Measurements from ENCODE around the gene C1QB. TPM values are rescaled to one million over a fixed set of nuclear protein-coding genes. Genes with fewer than 3 reads are reported as not detected.

Gene C1QB
- total and polyA plus RNA-seq, 11 donors, result 16.6 to 667 (median 77.4) TPM

DNA sequence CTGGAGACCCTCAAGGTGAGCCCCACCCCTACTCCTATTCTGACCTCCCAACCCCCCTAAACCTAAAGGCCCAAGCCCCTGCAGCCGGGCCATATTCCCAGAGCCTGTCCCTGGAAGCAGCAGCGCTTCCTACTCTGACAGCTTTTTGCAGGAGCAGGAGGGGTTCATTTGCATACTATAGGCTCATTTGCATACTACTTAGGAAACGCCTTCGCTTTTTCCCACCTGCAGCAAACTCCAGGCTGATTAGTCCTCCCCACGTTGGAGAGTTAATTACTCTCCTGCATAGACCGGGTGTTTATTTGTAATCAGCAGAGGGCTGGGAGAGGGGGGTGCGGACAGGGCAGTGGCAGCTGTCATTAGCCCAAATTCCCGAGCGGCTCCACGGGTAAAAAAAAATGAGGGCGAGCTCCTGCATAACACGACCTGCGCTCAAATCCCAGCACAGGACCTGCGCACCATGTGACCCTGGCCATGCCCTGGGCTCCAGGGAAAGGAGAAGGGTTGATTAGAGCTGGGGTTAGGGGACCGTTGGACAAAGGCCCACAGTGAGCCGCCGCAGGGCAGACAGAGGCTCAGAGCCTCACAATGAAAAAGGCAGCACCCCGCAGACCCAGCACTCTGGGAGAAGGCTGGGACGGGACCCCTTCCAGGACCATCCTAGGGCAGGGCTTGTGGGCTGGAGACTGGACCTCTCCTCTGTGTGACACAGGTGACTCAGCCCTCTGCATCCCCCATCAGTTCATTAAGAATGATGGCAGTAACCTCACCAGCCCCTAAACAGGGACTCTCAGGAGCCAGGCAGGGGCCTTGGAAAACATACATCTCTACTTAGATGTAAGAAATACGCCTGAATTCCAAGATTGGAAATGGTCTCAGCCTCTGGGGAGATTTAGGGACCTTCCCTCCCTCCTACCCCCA is 26.5 kb upstream of the C1QB start:
- DNase-seq, result no peak
- intact Hi-C loops (cut with DNase I), result no loop called here
- no peaks in the 10 kb centered on the region for H3K4me1 ChIP-seq
- no peak for ATAC-seq
- H3K9me3 ChIP-seq, result no peaks in the 10 kb centered on the region
- H3K4me3 ChIP-seq, result no peak overlapping the region
- 16 to 20% (median 19%) methylated on average over 8 to 20 of the region's 20 CpGs for WGBS, 4 donors
- no peak for TF ChIP-seq POLR2A (IDR thresholded peaks at IDR 0.05)
- TF ChIP-seq, protein P1, sequence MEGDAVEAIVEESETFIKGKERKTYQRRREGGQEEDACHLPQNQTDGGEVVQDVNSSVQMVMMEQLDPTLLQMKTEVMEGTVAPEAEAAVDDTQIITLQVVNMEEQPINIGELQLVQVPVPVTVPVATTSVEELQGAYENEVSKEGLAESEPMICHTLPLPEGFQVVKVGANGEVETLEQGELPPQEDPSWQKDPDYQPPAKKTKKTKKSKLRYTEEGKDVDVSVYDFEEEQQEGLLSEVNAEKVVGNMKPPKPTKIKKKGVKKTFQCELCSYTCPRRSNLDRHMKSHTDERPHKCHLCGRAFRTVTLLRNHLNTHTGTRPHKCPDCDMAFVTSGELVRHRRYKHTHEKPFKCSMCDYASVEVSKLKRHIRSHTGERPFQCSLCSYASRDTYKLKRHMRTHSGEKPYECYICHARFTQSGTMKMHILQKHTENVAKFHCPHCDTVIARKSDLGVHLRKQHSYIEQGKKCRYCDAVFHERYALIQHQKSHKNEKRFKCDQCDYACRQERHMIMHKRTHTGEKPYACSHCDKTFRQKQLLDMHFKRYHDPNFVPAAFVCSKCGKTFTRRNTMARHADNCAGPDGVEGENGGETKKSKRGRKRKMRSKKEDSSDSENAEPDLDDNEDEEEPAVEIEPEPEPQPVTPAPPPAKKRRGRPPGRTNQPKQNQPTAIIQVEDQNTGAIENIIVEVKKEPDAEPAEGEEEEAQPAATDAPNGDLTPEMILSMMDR (IDR thresholded peaks at IDR 0.05), result no peak
- H3K36me3 ChIP-seq, result no peaks in the 10 kb centered on the region
- no peak overlapping the region for H3K27ac ChIP-seq
- peaks cover 0 to 79% (median 28%) of the 10 kb centered on the region in 9 donors for H3K27me3 ChIP-seq

DNA sequence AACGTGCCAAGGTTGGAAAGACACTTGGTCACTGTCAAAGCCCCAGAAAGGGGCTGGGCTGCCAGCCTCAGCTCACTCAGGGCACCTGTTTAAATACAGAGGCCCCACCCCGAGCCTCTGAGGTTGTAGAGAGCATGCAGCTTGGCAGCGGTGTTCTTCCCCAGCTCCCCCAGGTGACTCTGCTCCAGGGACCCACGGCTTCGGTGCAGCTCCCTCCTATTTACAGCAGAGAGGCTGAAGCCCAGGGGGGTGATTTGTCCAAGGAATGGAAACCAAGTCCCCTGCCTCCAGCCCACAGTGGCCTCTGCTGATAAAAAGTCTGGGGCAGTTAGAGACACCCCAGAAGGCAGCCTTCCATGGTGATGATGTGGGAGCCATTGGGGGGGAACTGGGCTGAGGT is 25.7 kb upstream of the C1QB start:
- Histone ChIP-seq H3K27ac (no peak overlapping the region), H3K4me1 (no peaks in the 10 kb centered on the region), H3K27me3 (peaks cover 0 to 73% (median 28%) of the 10 kb centered on the region in 9 donors), H3K36me3 (no peaks in the 10 kb centered on the region), H3K4me3 (no peak overlapping the region), H3K9me3 (no peaks in the 10 kb centered on the region)
- 46 to 62% (median 53%) methylated on average over 4 to 5 of the region's 5 CpGs for WGBS, 4 donors
- no peak for TF ChIP-seq POLR2A (IDR thresholded peaks at IDR 0.05)
- TF ChIP-seq, protein P1 (IDR thresholded peaks at IDR 0.05), result no peak
- intact Hi-C loops (cut with DNase I), result no loop called here
- no peak for DNase-seq
- ATAC-seq, result no peak

DNA sequence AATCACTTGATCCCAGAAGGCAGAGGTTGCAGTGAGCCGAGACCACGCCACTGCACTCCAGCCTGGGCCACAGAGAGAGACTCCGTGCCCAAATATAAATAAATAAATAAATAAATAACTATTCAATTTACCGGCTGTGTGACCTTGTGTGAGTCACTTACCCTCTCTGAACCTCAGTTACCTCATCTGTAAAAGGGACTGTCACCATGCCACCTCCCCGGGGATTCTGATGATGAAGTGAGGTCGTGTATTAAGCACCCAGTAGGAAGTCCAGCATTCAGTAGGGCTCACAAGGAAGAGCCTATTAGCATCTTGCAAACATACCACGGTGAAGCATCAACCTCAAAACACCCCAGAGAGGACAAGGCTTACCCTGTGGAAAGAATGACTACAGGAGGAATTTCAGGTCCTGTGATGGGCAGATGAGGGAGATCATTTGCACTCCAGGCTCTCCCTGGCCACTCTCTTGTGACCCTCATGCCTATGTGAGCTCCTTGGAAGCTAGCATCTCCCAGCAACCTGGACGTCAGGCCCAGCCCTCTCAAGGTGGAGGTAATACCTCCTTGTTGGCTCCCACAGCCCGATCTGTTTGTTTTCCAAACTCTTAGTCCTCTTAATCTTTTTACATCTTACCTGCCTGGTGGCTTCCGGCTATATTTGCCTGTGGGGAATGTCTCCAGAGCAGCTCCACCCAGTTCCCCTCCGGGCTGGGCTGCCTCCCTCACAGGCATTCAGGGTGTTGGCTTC is 24.2 kb upstream of the C1QB start:
- no peaks in the 10 kb centered on the region for H3K4me1 ChIP-seq
- DNase-seq, result no peak
- intact Hi-C loops (cut with DNase I), result no loop called here
- H3K36me3 ChIP-seq, result no peaks in the 10 kb centered on the region
- no peak overlapping the region for H3K4me3 ChIP-seq
- WGBS, 4 donors, result 36 to 47% (median 45%) methylated on average over 11 of the region's 11 CpGs
- peaks cover 0 to 69% (median 17%) of the 10 kb centered on the region in 9 donors for H3K27me3 ChIP-seq
- H3K9me3 ChIP-seq, result no peaks in the 10 kb centered on the region
- TF ChIP-seq, protein P1 (IDR thresholded peaks at IDR 0.05), result no peak
- TF ChIP-seq POLR2A (IDR thresholded peaks at IDR 0.05), result no peak
- ATAC-seq, result no peak
- H3K27ac ChIP-seq, result no peak overlapping the region

DNA sequence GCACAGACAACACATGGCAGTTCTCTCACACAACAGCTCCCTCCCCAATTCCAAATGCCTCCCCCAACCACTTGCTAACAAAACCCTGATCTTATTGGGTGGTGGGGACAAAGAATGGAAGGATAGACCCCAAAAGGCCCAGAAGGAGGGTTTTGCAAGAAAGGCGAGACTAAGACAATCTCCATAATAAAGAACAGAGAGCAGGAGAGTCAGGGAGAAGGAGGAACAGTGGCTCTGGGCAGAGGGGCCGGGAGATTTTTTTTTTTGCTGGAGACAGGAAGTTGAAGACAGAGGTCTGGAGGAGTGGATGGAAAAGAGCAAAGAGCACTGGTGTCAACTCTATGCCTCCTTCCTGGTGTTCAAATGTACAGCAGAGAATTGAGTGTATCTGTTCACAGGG is 23.1 kb upstream of the C1QB start:
- Histone ChIP-seq H3K27ac (no peak overlapping the region), H3K4me1 (no peaks in the 10 kb centered on the region), H3K36me3 (no peaks in the 10 kb centered on the region), H3K27me3 (peaks cover 0 to 59% (median 13%) of the 10 kb centered on the region in 9 donors), H3K4me3 (no peak overlapping the region), H3K9me3 (no peaks in the 10 kb centered on the region)
- ATAC-seq, result no peak
- no peak for DNase-seq
- 33 to 43% (median 41%) methylated on average over 2 of the region's 2 CpGs for WGBS, 4 donors
- intact Hi-C loops (cut with DNase I), result loop anchor here in 2 of 10 donors (10.0 kb wide), 2 partner anchors 95 to 495 kb away; no protein-coding TSS in a partner anchor
- TF ChIP-seq, protein P1 (IDR thresholded peaks at IDR 0.05), result no peak
- no peak for TF ChIP-seq POLR2A (IDR thresholded peaks at IDR 0.05)

Data from heart left ventricle (tissue), 16 donors.